ENCODE results near the gene HIGD2A. TPM values are rescaled to one million over a fixed set of nuclear protein-coding genes. Genes with fewer than 3 reads are reported as not detected.

The HIGD2A gene
- total and polyA plus RNA-seq, 9 of the 15 experiments (the other 6 are each of a cell fraction or from before 2014, with no cell fraction given) = 94.7 to 264 (median 163) TPM

- TF ChIP-seq ATF3 (IDR thresholded peaks at IDR 0.05) (no peak), ATF3 (CRISPR knock-in tag; conservative IDR thresholded peaks at IDR 0.05) (no peak), POLR3A (IDR thresholded peaks at IDR 0.05; ENCODE audit: borderline replicate concordance, extremely low read depth, insufficient read depth, insufficient read length) (no peak), GABPA (tag; conservative IDR thresholded peaks at IDR 0.05; ENCODE audit: low read depth) (peak; percentile 61), FOXK2 (conservative IDR thresholded peaks at IDR 0.05 in 1 of 2, IDR thresholded peaks at IDR 0.05 in 1 of 2; ENCODE audit: low read depth in 2 of 2) (peak; percentile 39 to 66; a peak in 3 of 4 replicates), SMARCA5 (IDR thresholded peaks at IDR 0.05) (peak; percentile 92), MTA2 (IDR thresholded peaks at IDR 0.05; ENCODE audit: low read depth) (no peak), ZKSCAN1 (IDR thresholded peaks at IDR 0.05; ENCODE audit: low read depth, low read length) (peak; percentile 22; the same call in 1 of the 2 replicates), RBBP5 (IDR thresholded peaks at IDR 0.05; ENCODE audit: borderline replicate concordance, insufficient read depth, low read length, poor library complexity, severe bottlenecking) (peak; percentile 88), MLX (CRISPR knock-in tag; conservative IDR thresholded peaks at IDR 0.05) (0 out of 4 replicates have a peak, but pooled peaks of 1 of the 2 experiments have one; percentile 29), THAP7 (CRISPR knock-in tag; IDR thresholded peaks at IDR 0.05) (peak; percentile 44; the same call in 1 of the 2 replicates), TAF1 (IDR thresholded peaks at IDR 0.05; ENCODE audit: control insufficient read depth, extremely low read depth, insufficient read depth, low read length, severe bottlenecking) (peak; percentile 81), ZBTB2 (IDR thresholded peaks at IDR 0.05) (peak; percentile 8), NCOR1 (IDR thresholded peaks at IDR 0.05) (no peak), CUX1 (CRISPR knock-in tag; IDR thresholded peaks at IDR 0.05) (no peak), TGIF2 (CRISPR knock-in tag; IDR thresholded peaks at IDR 0.05) (no peak)
Measured at GRCh38 chr5:176361437-176362232, 26.9 kb upstream of the HIGD2A start, which contains the start of gene KIAA1191 (continued).
